ENCODE results near the gene POMT2.

POMT2 gene

DNA sequence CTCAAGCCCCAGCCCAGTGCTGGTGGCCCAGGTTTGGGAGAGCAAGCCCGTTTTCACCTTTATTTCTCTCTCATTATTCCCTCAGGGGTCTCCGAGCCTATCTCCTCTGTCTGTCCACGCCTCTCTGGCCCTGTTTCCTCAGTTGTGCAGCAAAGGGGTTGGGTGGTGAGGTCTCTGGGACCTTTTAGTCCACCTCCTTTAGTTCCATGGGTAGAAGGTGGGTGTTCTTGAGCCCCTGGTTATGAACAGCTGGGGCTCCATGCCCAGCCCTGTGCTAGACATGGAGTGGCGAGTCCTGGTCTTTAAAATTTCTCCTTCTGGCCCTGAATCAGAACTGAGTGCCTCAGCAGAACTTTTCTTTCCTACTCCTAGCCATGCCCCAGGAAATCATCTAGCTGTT, 48.4 kb downstream of the POMT2 start:
- DNase-seq, result peak in 1 of 10 donors; percentile 7
- intact Hi-C loops (cut with DNase I), result no loop called here

DNA sequence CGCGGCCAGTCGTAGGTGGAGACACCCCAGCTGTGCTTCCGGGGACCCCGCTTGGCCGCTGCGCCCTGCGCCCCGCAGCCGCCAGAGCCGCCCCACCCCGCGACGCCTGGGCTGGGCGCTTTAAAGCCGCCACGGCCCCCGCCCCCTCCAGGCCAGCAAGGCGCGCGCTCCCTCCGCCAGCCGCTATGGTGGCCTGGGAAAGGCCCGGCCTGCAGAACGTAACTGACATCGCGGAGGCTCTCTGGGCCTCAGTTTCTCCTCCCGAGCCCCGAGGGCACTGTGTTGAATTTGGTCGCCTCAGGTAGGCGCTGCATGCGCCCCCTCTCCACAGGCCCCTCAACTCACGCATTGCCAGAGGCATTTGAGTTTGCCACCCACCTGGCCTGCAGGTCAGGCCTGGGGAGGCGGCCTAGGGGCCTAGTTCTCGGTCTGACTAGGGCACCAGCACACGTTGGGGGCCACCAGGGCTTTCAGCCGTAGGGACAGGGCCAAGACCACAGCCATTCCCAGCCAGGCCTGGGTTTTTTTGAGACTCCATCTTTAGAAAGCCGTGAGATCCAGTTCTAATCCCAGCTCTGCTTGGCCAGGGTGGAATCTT, 49.5 kb downstream of the POMT2 start, which contains the start of gene NGB:
TSS of gene NGB (minus strand) at position 94 of the 598 bp plus-strand sequence. CDS start 269 bp downstream, outside the sequence.
- intact Hi-C loops (cut with DNase I), result no loop called here
- DNase-seq, result peak in 1 of 10 donors; percentile 71

DNA sequence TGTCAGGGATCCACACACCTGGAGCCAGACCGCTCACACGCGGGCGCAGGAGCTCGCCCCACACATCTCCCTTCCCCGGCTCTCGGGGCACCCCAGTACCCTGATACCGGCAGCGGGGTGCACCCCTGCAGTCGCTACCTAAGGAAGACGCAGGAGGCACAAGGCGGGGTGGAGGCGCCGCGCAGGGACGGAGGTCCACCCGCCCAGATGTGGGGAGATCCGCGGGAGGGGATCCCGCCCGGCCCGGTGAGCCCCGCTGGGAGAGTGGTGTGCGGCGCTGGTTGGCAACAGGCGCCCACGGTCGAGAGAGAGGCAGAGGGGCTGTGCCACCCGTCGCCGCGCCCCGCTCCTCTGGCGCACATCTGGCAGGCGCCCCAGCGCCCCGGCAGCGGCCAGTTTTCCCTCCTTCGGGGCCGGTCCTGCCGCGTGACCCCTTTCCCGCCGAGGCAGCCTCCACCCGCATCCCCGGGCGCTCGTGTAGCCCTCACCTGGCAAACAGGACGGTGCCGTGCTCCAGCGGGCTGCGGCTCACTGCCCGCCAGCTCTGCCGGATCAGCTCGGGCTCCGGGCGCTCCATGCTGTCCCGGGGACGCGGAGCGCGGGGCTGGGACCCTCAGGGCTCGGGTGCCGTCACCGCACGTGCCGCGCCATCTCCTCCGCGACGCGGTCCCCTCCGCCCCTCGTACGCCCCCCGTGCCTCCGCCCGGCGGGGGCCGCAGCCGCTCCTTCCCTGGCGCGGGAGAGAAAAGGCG, 50.1 kb downstream of the POMT2 start:
- DNase-seq, result peak in 3 of 10 donors; percentile 75 to 85 (median 85)
- intact Hi-C loops (cut with DNase I), result no loop called here

- intact Hi-C loops (cut with DNase I), result no loop called here
These were observed 51.6 kb downstream of the POMT2 start for GRCh38 chr14:77268989-77269600.

DNA sequence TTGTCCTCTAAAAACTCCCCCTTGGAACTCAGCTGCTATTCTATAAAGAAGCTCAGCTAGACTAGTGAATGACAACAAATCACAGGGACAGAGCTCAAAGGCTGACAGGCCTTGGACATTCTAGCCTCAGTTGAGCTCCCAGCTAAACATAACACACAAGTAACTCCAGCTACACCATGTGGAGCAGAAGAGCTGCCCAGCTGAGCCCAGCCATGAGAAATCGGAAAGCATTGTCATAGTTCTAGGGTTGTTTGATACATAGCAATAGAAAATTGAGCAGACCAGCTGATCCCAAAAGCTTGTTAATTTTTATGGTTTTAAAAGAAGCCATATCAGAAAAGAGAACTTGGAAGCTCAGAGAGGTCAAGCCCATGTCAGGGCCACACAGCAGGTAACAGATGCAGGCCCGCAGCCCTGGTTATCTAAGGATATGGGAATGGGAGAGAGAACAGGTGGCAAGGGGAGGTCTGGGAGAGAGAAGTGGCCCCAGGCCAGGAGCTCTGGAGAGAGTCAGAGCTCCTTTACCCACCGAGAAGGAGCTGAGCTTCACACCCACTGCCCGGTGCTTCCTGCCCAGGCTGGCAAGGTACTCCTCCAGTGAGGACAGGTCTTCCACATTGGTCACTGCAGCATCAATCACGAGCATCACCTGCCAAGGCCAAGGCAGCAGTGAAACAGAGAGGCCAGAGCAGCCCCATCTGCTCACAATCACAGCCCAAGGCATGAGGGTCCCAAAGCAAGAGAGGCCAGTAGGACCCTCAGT, 52.6 kb downstream of the POMT2 start:
- intact Hi-C loops (cut with DNase I), result no loop called here
- DNase-seq, result peak in 1 of 10 donors; percentile 69

More at GRCh38 chr14:77268989-77269600, 51.6 kb downstream of the POMT2 start:
- DNase-seq, result peak in 2 of 10 donors; percentile 62 to 75

DNA sequence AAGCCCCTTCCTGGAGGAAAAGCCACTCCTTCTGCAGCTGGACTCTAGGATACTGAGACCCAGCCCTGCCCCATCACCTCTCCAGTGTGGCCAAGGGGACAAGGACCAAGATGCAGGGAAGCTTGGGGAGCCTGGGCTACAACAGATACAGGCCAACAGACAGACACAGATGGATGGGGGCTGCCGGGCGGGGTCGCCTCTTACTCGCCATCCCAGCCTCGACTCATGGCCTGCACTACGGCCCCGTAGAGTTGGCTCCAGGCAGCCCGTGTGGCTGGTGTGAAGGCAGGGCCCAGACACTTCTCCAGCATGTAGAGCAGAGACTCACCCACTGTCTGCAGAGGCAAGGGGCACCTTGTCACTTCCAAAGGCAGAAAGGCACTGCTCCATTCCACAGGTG, 54.3 kb downstream of the POMT2 start:
- DNase-seq, result peak in 1 of 10 donors; percentile 3
- intact Hi-C loops (cut with DNase I), result no loop called here

GRCh38 chr14:77265561-77266335, 54.9 kb downstream of the POMT2 start:
- intact Hi-C loops (cut with DNase I), result no loop called here
- DNase-seq, result peak in 1 of 10 donors; percentile 83

- intact Hi-C loops (cut with DNase I), result no loop called here
- DNase-seq, result peak in 1 of 10 donors; percentile 72
These were observed 55.5 kb downstream of the POMT2 start for GRCh38 chr14:77265187-77265515.

GRCh38 chr14:77264466-77265186, 56.1 kb downstream of the POMT2 start:
- peak in 3 of 10 donors; percentile 15 to 88 (median 83) for DNase-seq
- intact Hi-C loops (cut with DNase I), result no loop called here

- intact Hi-C loops (cut with DNase I), result no loop called here
- DNase-seq, result peak in 1 of 10 donors; percentile 75
These were observed 60.1 kb downstream of the POMT2 start for GRCh38 chr14:77260631-77261030.

GRCh38 chr14:77260199-77260598, 60.5 kb downstream of the POMT2 start:
- intact Hi-C loops (cut with DNase I), result no loop called here
- peak in 1 of 10 donors; percentile 42 for DNase-seq

GRCh38 chr14:77259025-77259715, 61.5 kb downstream of the POMT2 start:
- intact Hi-C loops (cut with DNase I), result no loop called here
- peak in 1 of 10 donors; percentile 58 for DNase-seq

GRCh38 chr14:77258566-77258965, 62.1 kb downstream of the POMT2 start:
- peak in 2 of 10 donors; percentile 30 to 36 for DNase-seq

GRCh38 chr14:77257700-77258099, 63.0 kb downstream of the POMT2 start:
- intact Hi-C loops (cut with DNase I), result no loop called here
- peak in 1 of 10 donors; percentile 70 for DNase-seq

More at GRCh38 chr14:77258566-77258965, 62.1 kb downstream of the POMT2 start:
- intact Hi-C loops (cut with DNase I), result no loop called here

DNA sequence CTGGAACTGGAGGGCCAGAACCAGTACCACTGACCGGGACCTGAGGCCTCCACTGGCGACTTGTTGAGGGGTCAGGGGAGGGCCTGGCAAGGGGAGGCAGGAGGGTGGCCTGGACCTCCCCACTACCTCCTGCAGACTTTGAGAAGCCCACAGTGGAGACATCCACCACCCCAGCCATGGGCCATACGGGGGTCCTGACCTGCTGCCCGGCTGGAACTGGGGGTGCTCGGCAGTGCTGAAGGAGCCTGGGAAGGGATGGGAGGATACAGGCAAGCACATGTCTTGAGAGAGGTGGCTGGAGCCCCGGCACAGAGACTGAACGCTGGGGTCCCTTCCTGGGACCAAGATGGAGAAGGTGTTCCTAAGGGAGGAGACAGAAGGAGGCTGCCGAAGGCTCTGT, 64.0 kb downstream of the POMT2 start:
- intact Hi-C loops (cut with DNase I), result no loop called here
- DNase-seq, result peak in 1 of 10 donors; percentile 62

DNA sequence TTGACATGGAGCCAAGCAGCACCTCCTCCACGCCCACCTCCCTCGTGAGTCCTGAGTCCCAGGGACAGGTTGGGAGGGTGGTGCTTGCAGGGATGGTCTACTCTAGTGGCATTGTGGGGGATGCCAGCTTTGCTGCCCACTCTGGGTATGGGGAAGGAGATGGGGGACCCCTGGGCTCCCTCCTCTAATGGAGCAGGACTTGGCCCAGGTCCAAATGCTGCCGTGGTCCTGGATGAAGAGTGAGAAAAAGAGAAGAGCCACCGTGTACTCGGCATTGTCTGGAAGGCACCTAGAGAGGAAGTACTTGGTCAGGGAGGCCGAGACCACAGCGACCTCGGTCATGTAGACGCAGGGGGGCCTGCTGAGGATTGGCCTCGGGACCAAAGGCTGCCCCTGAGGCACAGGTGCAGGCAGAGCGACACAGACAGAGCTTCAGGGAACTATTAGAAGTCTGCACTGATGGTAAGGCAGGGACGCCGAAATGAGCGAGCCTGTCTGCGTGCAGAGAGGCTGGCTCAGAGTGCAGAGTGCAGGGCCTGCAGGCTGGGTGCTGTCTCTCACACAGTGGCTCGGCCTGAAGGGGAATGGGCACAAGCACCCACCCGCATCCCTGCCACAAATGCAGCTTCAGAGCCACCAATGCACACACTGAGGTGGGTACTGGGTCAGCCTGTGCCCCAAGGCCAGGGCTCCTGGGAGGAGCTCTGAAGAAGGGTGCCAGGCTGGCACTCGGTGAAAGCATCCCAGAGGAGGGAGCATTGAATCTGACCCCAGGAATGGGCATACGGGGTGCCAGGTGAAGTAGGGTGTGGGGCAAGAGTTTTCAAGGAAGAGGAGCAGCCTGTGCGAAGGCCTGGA, 67.1 kb downstream of the POMT2 start:
- peak in 2 of 10 donors; percentile 65 to 80 for DNase-seq
- intact Hi-C loops (cut with DNase I), result no loop called here

DNA sequence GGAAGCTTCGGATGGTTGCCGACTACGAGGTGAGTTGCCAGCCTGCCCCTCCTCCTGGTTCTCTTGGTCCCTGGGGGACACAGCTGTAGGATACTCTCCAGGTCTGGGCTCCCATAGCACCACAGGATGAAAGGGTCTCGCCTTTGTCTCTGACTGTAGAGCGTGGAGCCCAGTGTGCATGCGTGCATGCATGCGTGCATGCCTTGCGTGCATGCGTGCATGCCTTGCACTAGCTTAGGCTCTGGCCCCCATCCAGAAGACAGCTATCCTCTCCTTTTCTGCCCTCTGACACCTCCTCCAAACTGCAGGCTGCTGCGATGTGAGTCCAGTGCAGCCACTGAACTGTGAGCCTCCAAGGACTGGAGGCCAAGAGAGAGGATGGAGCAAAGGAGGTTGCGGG, 68.8 kb downstream of the POMT2 start:
- intact Hi-C loops (cut with DNase I), result no loop called here
- DNase-seq, result peak in 1 of 10 donors; percentile 55

DNA sequence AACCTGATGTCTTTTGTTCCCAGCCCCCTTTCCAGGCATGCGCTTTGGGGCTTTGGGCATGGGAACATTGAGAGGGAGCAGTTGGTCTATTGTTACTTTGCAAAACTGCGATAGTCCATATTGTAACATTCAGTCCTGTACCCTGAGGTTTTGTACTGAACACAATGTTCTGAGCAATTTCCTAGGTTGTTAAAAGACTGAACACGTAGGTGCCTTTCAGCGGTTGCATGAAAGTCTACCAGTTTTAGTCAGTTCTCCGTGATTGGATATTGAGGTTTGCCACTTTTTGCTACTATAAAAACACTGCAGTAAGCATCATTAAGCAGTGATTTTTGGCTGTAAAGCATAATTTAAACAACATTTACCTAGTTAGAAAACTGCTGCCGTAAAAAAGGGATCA, 69.8 kb downstream of the POMT2 start:
- intact Hi-C loops (cut with DNase I), result no loop called here

More for the DNA sequence above, 69.8 kb downstream of the POMT2 start:
- peak in 2 of 10 donors; percentile 9 to 33 for DNase-seq
